ENCODE results near the gene PTPRN2. TPM values are rescaled to one million over a fixed set of nuclear protein-coding genes. Genes with fewer than 3 reads are reported as not detected.

PTPRN2 gene
- total and polyA plus RNA-seq, 2 of the 13 experiments (the other 11 are each of a cell fraction or from before 2014, with no cell fraction given): 2.5 to 24.2 TPM

GRCh38 chr7:157558875-157559595 lies 1028.6 kb downstream of the PTPRN2 start (continued):
- TF ChIP-seq MTERF4 (CRISPR knock-in tag; IDR thresholded peaks at IDR 0.05) (0 out of 2 replicates have a peak, but pooled peaks have one; percentile 4), SKIL (CRISPR knock-in tag; IDR thresholded peaks at IDR 0.05; ENCODE audit: borderline replicate concordance) (peak; percentile 94), CREM (IDR thresholded peaks at IDR 0.05) (peak; percentile 57; the same call in 1 of the 2 replicates), CREM (CRISPR knock-in tag; IDR thresholded peaks at IDR 0.05) (no peak), E2F2 (CRISPR knock-in tag; IDR thresholded peaks at IDR 0.05; ENCODE audit: borderline replicate concordance) (no peak), ZNF576 (CRISPR knock-in tag; IDR thresholded peaks at IDR 0.05) (0 out of 2 replicates have a peak, but pooled peaks have one; percentile 74), STAT5B (CRISPR knock-in tag; IDR thresholded peaks at IDR 0.05) (no peak), ISL2 (CRISPR knock-in tag; IDR thresholded peaks at IDR 0.05) (no peak), GMEB1 (CRISPR knock-in tag; IDR thresholded peaks at IDR 0.05; ENCODE audit: borderline replicate concordance) (peak; percentile 38; the same call in 1 of the 2 replicates), PTBP1 (IDR thresholded peaks at IDR 0.05; ENCODE audit: low read depth, low read length, poor library complexity, severe bottlenecking) (no peak), ZNF343 (CRISPR knock-in tag; IDR thresholded peaks at IDR 0.05) (no peak), ZNF317 (CRISPR knock-in tag; IDR thresholded peaks at IDR 0.05) (no peak), TARDBP (CRISPR knock-in tag; IDR thresholded peaks at IDR 0.05) (peak; percentile 47; the same call in 1 of the 2 replicates), HOMEZ (CRISPR knock-in tag; IDR thresholded peaks at IDR 0.05; ENCODE audit: low read depth) (peak; percentile 30; the same call in 1 of the 2 replicates), PHB2 (IDR thresholded peaks at IDR 0.05; ENCODE audit: partially characterized antibody) (no peak), ZSCAN9 (CRISPR knock-in tag; IDR thresholded peaks at IDR 0.05; ENCODE audit: borderline replicate concordance) (no peak)
